ENCODE data around the gene KREMEN2.

Gene KREMEN2

DNA sequence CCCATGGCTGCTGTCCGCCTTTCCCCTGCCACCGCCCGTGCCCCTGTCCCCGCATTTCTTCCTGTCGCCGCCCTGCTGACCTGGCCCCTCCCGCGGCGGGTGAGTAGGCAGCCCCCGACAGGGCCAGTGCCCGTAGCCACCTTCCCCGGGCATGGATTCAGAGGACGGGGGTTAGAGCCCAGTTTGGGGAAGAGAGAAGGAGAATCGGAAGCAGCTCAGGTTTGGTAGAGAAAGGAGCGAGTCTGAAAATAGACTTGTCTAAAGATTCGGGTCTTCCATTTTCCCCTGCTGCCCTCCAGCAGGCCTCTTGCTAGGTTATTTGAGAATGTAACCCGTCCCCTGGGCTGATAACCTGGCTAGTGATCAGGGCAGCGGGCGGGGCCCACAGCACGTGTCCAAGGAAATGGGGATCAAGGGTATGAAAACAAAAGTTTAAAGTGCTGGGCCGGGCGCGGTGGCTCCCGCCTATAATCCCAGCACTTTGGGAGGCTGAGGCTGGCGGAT is 40.8 kb downstream of the KREMEN2 start:
- DNase-seq (ENCODE audit: low read depth): no peak

DNA sequence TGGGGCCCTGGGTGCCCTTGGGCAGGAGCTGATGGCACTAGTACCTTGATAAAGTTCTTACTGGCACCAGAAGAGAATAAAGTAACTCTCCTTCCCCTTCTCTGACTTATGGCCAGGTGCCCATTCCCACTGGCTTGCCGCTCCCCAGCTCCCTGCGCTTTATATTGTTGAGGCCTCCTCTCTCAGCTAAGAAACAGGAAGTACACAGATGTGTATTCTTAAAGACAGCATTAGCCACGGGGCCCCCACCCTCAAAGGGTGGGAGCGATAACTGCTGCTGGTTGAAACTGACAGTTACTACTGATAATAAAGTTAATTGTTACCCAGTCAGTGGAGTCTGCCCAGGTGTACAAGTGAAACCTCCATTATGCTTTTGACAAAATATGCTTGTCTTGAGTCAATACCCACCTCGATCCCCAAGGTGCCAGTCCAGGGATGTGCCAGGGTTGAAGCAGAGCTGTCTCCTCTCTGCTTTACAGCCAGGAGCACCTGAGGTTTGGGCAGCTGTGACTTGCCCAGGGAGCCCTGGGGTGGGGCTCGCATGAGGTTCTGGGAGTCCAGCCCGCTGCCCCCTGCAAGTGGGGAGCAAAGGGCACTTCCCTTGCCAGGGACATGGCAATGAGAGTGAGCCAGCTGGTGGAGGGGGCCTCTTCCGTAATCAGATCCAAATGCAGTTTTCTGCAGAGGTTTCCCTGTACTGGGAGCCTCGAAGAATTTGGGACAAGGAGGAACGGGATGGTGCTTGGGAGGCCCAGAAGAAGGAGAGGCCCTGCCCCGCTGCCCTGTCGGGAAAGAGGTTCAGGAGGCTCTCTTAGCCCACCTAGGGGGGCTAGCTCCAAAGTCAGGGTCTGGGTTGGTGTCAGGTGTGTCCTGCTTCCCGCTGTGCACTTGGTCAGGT is 43.2 kb downstream of the KREMEN2 start:
- no peak for DNase-seq (ENCODE audit: low read depth)

DNA sequence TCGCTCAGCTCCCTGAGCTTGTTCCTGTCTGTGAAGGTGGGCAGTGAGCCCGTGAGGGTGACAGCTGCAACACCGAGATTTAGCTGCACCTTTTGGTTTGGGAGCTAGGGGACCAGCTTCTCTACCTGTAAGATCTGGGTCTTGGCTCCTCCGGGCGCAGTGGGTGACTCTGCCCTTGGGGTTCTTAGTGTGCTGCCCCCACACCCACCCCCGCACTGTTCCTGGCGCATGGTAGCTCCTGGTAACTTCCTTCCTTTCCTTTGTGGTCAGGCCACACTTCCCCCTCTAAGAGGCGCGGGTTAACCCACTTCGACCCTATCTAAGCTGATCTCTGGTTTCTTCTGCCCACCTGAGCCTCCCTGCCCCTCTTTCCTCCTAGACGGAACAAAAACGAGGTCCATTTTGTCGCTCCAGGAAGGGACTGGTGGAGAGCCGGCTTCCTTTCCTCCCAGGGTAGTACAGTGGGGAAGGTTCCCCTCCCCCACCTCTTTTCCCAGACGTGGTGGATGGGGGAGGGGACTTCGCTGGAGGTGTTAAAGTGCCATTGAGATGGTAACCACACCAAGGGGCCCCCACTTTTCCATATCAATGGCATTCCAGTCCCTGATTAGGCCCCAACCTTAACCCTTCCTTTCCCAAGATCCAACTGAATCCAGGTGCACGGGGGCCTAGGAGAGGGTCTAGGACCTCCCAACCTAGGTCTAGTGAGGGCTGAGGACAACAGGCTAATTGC is 44.0 kb downstream of the KREMEN2 start:
- DNase-seq (ENCODE audit: low read depth): no peak

DNA sequence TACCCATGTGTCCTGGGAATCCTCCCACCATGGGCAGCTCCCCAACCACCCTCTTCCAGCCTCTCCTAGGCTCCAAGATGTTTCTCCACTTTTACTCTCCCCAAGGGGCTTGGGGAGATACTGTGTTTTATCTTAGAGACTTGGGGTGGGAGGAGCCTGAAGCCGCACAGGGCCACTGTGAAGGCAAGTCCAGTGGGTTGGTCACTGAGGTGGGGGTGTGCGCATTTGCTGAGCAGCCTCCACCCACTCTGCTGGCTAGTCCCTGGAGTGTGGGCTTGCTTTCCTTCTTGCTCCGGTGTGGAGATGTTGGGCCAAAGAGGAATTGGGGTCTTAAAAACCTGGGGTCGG is 44.6 kb downstream of the KREMEN2 start:
- no peak for DNase-seq (ENCODE audit: low read depth)

DNA sequence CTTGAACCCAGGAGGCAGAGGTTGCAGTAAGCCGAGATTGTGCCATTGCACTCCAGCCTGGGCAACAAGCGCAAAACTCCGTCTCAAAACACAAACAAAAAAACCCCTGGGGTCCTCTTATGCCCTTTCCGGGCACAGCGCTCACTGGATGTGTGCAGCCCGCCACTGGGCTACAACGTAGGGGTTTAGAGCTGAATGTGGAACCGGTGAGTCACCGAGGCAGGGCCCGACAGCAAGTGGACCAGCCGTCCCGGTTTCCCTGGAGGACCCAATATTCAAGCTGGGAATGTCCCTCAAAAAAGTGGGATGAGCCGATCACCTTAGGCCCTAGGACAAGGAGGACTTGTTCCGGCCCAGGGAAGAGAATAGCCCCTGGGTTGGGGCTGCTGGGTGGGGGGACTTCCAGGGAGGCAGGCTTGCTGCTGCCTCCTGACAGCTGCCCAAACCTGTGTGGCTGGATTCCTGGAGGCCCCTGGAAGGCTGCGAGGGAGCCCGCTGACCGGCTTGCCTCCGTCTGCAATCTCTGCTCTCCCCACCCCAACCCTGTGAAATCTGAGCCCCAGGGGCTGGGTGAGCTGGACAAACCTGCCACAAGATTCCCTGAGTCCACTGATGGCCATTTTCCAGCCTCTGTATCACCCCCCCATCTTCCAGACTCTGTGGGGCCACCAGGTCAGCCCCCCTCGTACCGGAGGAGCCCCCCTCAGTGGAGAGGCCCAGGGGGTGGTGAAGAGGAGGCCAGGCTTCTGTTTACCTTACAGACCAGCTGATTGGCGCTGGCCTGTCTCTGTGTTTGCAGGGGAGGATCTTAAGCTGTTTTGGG is 45.7 kb downstream of the KREMEN2 start:
- peak; percentile 28 for DNase-seq (ENCODE audit: low read depth)

DNA sequence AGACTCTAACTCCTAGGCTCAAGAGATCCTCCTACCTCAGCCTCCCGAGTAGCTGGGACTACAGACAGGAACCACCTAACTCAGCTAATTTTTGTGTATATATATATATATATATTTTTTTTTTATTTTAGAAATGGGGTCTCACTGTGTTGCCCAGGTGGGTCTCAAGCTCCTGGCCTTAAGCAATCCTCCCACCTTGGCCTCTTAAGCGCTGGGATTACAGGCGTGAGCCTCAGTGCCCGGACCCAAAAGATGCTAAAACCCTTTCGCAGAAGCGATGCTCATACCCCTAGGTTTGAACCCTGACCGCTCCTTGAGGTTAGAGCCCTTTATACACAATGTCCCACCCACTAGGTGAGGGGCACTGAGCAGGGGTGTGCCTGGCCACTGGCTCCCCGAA is 46.4 kb downstream of the KREMEN2 start:
- DNase-seq (ENCODE audit: low read depth): no peak

DNA sequence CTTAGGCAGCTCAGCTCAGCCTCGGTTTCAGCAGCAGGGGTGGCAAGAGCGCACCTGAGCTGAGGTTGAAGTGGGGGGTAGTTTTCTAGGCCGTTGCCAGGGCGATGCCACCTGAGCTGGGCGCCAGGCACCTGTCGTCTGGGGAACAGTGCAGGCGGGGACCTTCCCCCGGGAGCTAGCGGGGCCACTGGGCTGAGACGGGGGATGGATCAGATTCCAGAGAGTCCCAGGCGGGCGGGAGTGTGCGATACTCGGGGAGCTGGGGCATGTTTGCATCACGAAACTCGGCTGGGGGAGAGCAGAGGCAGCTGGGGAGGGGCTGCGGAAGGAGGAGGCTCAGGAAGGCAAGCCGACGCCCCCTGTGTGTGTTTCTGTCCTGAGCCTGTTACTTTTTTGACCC is 48.2 kb downstream of the KREMEN2 start:
- no peak for DNase-seq (ENCODE audit: low read depth)

DNA sequence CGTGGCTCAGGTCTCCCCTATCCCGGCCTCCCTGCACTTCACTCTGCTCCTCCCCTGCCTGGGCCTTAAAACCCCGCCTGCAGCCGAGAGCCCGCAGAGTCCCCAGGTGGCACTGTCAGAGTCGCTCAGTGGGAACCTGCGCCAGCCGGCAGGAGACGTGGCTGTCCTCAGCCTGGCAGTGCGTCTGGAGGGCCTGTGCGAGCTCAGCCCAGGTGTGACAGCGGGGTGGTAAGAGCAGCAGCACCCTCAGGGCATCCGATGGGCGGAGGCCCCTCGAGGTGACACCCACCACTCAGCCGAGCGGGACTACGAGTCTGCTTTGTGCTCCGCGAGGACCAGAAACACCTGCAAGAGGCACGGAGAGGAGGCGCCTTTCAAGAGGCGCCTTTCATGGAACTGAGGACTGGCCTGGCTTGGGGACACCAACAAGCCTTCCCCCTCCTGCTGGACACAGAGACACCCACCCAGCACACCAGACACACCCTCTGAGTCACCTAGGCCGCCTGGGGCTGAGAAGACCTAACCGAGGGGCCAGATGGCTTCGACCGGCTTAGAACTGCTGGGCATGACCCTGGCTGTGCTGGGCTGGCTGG is 48.8 kb downstream of the KREMEN2 start, which contains the start of gene CLDN9:
CLDN9 (plus strand) TSS at position 96 of the 593 bp plus-strand sequence; CDS start at position 536, 440 bp downstream.
- peak; percentile 59 for DNase-seq (ENCODE audit: low read depth)

DNA sequence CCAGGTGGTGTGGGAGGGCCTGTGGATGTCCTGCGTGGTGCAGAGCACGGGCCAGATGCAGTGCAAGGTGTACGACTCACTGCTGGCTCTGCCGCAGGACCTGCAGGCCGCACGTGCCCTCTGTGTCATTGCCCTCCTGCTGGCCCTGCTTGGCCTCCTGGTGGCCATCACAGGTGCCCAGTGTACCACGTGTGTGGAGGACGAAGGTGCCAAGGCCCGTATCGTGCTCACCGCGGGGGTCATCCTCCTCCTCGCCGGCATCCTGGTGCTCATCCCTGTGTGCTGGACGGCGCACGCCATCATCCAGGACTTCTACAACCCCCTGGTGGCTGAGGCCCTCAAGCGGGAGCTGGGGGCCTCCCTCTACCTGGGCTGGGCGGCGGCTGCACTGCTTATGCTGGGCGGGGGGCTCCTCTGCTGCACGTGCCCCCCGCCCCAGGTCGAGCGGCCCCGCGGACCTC is 49.4 kb downstream of the KREMEN2 start:
- DNase-seq (ENCODE audit: low read depth): peak; percentile 47

DNA sequence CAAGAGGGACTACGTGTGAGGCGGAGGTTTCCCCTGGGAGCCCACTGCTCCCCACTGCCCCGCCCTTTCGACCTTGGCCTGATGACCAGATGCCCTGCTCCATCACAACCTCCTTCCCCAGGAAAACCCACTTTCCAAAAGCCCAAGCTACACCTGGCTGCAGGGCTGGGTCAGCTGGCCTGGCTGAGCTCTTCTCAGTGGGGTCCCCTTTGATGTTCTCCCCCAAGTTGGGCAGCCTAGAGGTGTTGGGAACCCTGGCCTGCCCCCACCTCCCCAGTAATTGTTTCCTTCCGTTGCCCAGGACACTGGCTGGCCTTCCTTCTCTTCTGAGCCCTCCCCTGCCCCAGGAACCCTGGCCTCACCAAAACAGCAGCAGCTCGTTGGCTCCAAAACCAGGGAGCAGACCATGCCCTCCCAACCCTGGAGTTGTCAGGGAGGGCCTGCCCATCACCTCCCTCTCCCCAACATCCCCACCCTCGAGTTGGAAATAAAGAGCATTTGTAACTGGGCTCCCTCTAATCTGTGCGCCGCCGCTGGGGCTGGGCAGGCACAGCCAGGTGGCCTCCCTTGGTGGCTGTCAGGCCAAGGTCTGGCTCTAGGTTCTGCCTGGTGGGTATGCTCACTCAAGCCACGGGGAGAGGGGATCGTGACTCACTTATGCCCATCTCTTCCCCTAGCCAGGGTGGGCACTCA is 50.1 kb downstream of the KREMEN2 start:
- DNase-seq (ENCODE audit: low read depth): no peak

DNA sequence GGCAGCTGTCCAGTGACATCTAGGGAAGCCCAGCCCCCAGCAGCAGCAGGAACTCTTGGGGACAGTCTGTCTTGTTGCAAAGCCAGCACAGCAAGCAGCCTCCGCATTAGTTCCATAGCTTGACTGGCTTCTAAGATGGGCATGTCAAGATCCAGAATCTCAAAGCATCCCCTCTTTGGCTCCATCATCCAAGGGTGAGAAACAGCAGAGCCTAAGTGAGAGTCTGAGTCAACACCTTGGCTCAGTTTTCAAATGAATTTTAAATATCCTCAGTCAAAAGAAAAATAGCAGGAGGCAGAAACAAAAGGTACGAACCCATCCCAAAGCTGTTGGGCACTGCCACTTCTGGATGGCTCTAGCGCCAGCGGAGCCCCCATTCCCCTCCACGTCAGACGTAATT is 50.9 kb downstream of the KREMEN2 start:
- no peak for DNase-seq (ENCODE audit: low read depth)

DNA sequence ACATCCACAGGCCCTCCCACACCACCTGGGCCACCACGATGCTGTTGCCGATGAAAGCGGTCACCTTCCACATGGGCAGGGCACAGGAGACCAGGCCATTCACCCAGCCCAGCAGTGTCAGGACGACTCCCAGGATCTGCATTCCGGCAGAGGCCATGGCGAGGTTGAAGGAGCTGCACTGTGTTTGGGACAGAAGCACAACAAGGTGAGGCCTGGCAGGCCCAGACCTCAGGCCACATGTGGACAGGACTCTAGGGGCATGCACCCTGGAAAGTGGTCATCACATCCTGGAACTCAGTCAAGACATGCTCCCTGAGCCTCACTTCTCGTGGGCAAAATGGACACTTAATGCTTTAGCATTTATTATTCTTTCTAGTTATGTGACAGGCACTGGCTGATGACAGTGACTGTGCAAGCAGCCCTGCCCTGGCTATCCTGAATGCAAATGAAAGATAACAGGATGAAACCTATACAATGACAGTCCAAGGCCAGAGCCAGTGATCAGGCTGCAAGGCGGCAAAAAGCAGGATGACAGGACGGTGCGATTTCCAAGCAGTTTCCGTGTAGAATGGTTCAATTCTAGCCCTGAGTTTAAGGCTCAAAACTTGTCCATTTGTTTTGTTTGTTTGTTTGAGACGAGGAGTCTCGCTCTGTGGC is 51.9 kb downstream of the KREMEN2 start:
- no peak for DNase-seq (ENCODE audit: low read depth)

DNA sequence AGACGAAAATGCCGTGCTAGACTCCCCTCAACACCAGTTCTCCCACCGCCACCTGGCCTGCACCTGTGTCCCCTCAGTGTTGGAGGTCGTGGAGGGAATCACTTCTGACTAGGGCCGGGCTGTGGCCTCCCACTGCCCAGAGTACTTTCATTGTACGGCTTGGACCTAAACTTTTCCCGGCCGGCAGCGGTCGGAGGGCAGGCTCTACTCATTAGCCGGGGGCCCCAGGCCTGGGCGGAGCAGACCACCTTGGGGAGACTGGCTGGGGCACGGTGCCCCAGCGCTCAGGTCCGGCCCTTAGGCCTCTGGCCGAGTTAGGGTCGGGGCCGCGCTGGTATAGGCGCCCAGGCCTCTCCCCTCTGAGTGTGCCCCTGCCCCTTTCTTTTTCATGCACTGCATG is 53.3 kb downstream of the KREMEN2 start:
- DNase-seq (ENCODE audit: low read depth): no peak

Measured in ELR (cell line).